K562 (cell line): ENCODE results near the gene BMPER. TPM values are rescaled to one million over a fixed set of nuclear protein-coding genes. Genes with fewer than 3 reads are reported as not detected.

Experiments
- ATAC-seq: fragments of 200-7000 bp; cut with Tn5 transposase; 3 replicates; pipeline ENCODE4 v1.9.1; 2020; ENCODE audit warnings: moderate library complexity
- BruUV-seq: library from RNA; stranded (reverse); fragments of 400-500 nt; replicated peaks from 2 replicates; lab custom pipeline; 2021; lab: Mats Ljungman, UMichigan
- CTCF ChIA-PET: fragments of 300-600 bp; formaldehyde crosslinking; extraction: SDS; loops from one replicate; lab custom pipeline; 2021; ENCODE audit warnings: low intra/inter-chr PET ratio; lab: Yijun Ruan, JAX
- POLR2A ChIA-PET: fragments of 300-600, 350-650 bp; sonication (Branson Sonifier 250); formaldehyde crosslinking; extraction: SDS; loops from one replicate; lab custom pipeline; 2021; ENCODE audit warnings: antibody characterized with exemption, inconsistent platforms; lab: Yijun Ruan, JAX
- DNase-seq, 4 experiments: peaks; one replicate each; pipeline versions ENCODE4 v3.0.0 to v3.0.0-alpha.2; 2011 to 2018; ENCODE audit warnings: low spot score in 3 of 4, mixed read lengths in 3 of 4; ENCODE audit errors: extremely low read depth in 1 of 4
- FAIRE-seq: peaks from 2 replicates; lab custom pipeline; 2011; peaks lifted over from hg19 to GRCh38; lab: Jason Lieb, UNC
- H2AFZ ChIP-seq: 2 replicates; pipeline ENCODE4 v1.6.0; 2011; ENCODE audit warnings: low read depth, low read length, control low read depth, inconsistent platforms
- H3K27ac ChIP-seq: fragments of 200-600 bp; 3 replicates; pipeline ENCODE4 v1.8.0; 2011; ENCODE audit warnings: low read depth, mild to moderate bottlenecking, control low read depth, inconsistent platforms, low read length, moderate library complexity, mixed read lengths; ENCODE audit errors: extremely low read depth
- H3K27me3 ChIP-seq, 2 experiments: fragments of 300-600 bp in 1 of 2; 2 replicates in 1 of 2; 3 replicates in 1 of 2; pipeline versions ENCODE4 v1.6.0 to v1.8.0; 2011; ENCODE audit warnings: inconsistent platforms in 2 of 2, low read length in 2 of 2, mild to moderate bottlenecking in 1 of 2, mixed read lengths in 1 of 2, moderate library complexity in 1 of 2; ENCODE audit not compliant: control insufficient read depth in 2 of 2, insufficient read depth in 2 of 2
- H3K36me3 ChIP-seq: fragments of 300-600 bp; 3 replicates; pipeline ENCODE4 v1.8.0; 2011; ENCODE audit warnings: mild to moderate bottlenecking, low read length, inconsistent platforms; ENCODE audit not compliant: control insufficient read depth, insufficient read depth
- H3K4me1 ChIP-seq, 2 experiments: fragments of 200-600 bp in 1 of 2; replicated peaks in 1 of 2; 2 replicates in 1 of 2; 3 replicates in 1 of 2; pipeline versions ENCODE4 v1.5.1 to v1.8.0; 2011; ENCODE audit warnings: inconsistent platforms in 2 of 2, low read length in 2 of 2, mild to moderate bottlenecking in 1 of 2, mixed read lengths in 1 of 2, moderate library complexity in 1 of 2; ENCODE audit not compliant: control insufficient read depth in 2 of 2, insufficient read depth in 2 of 2
- H3K4me2 ChIP-seq: 2 replicates; pipeline ENCODE4 v1.6.1; 2011; ENCODE audit warnings: low read length, control low read depth, inconsistent platforms, mixed read lengths; ENCODE audit not compliant: insufficient read depth
- H3K4me3 ChIP-seq: fragments of 200-600 bp; sonication (generic), shearing (Covaris generic); 2 replicates; pipeline ENCODE4 v1.5.1; 2016; ENCODE audit warnings: control low read depth, inconsistent platforms
- H3K79me2 ChIP-seq: fragments of 200-600 bp; 3 replicates; pipeline ENCODE4 v1.8.0; 2011; ENCODE audit warnings: low read length, inconsistent platforms; ENCODE audit not compliant: control insufficient read depth, insufficient read depth
- H3K9ac ChIP-seq, 2 experiments: 2 replicates each; pipeline versions ENCODE4 v1.6.0 to v1.6.1; 2011; ENCODE audit warnings: low read depth in 2 of 2, low read length in 2 of 2, control low read depth in 1 of 2, inconsistent platforms in 1 of 2, mild to moderate bottlenecking in 1 of 2, mixed read lengths in 1 of 2; ENCODE audit not compliant: insufficient read depth in 1 of 2
- H3K9me1 ChIP-seq: one replicate; pipeline ENCODE4 v1.6.0; 2011; ENCODE audit warnings: inconsistent platforms, mild to moderate bottlenecking, low read length, moderate library complexity; ENCODE audit not compliant: control insufficient read depth, insufficient read depth
- H3K9me3 ChIP-seq: replicated peaks from 2 replicates; pipeline ENCODE4 v1.5.1; 2011; ENCODE audit warnings: low read depth, low read length, inconsistent platforms; ENCODE audit not compliant: control insufficient read depth, insufficient read depth
- H4K20me1 ChIP-seq: replicated peaks from 2 replicates; pipeline ENCODE4 v1.6.1; 2011; ENCODE audit warnings: low read length, inconsistent platforms, mixed read lengths; ENCODE audit not compliant: control insufficient read depth, insufficient read depth
- CREB3 ChIP-seq: fragments of 450-650 bp; conservative IDR thresholded peaks from 2 replicates; pipeline ENCODE4 v1.6.1; 2016; ENCODE audit warnings: missing genetic modification characterization, low read depth, mild to moderate bottlenecking, missing compliant biosample characterization, moderate library complexity
- ETV5 ChIP-seq: sonication (generic); formaldehyde crosslinking; IDR thresholded peaks from 2 replicates; pipeline ENCODE4 v1.4.0; 2020; ENCODE audit warnings: low read depth, mild to moderate bottlenecking, missing genetic modification reagents
- NFE2L1 ChIP-seq: fragments of 450-650 bp; IDR thresholded peaks from 2 replicates; pipeline ENCODE4 v1.6.1; 2016; ENCODE audit warnings: missing genetic modification characterization, low read depth, mild to moderate bottlenecking, missing compliant biosample characterization, moderate library complexity, borderline replicate concordance
- RFX7 ChIP-seq: fragments of 250-450 bp; sonication (Bioruptor Pico); IDR thresholded peaks from 2 replicates; pipeline ENCODE4 v1.5.1; 2021; ENCODE audit warnings: mild to moderate bottlenecking
- SMAD1 ChIP-seq: fragments of 150-350 bp; IDR thresholded peaks from 2 replicates; pipeline ENCODE4 v1.6.1; 2014; ENCODE audit warnings: low read length, low read depth; ENCODE audit not compliant: partially characterized antibody
- SMARCA5 ChIP-seq: fragments of 450-650 bp; IDR thresholded peaks from 2 replicates; pipeline ENCODE4 v1.6.1; 2016
- TARDBP ChIP-seq: fragments of 450-650 bp; IDR thresholded peaks from 2 replicates; pipeline ENCODE4 v1.6.1; 2016
- TGIF2 ChIP-seq: sonication (generic); formaldehyde crosslinking; IDR thresholded peaks from 2 replicates; pipeline ENCODE4 v1.8.1; 2022; ENCODE audit warnings: mild to moderate bottlenecking, missing genetic modification reagents, moderate library complexity
- ZBTB2 ChIP-seq: fragments of 450-650 bp; IDR thresholded peaks from 2 replicates; pipeline ENCODE4 v1.6.1; 2016; ENCODE audit warnings: antibody characterized with exemption
- ZKSCAN8 ChIP-seq: fragments of 200-800 bp; sonication (Bioruptor generic); IDR thresholded peaks from 2 replicates; pipeline ENCODE4 v1.6.1; 2016; ENCODE audit warnings: missing genetic modification characterization, missing compliant biosample characterization
- ZNF263 ChIP-seq: sonication (generic); formaldehyde crosslinking; IDR thresholded peaks from 2 replicates; pipeline ENCODE4 v1.8.0; 2022; ENCODE audit warnings: mild to moderate bottlenecking, missing genetic modification reagents, borderline replicate concordance
- ZNF639 ChIP-seq, 2 experiments: fragments of 200-800 bp in 1 of 2; sonication (Bioruptor generic) in 1 of 2; sonication (generic) in 1 of 2; formaldehyde crosslinking in 1 of 2; IDR thresholded peaks in 1 of 2; conservative IDR thresholded peaks in 1 of 2; 2 replicates each; pipeline versions ENCODE4 v1.5.0 to v1.6.1; 2016 to 2020; ENCODE audit warnings: missing compliant biosample characterization in 1 of 2, missing genetic modification characterization in 1 of 2, missing genetic modification reagents in 1 of 2
- WGBS: fragments of 100-300 bp; shearing (Covaris generic); methylation state at CpG from one replicate; pipeline ENCODE4 v1.1.6; 2016; ENCODE audit warnings: low coverage, mixed read lengths; ENCODE audit not compliant: insufficient coverage; ENCODE audit errors: missing lambda C conversion rate; 5-methylcytosine and 5-hydroxymethylcytosine counted together
- in situ Hi-C: fragments of 300-500 bp; cut with MboI; formaldehyde crosslinking; loops from 4 replicates; pipeline ENCODE4 v1.15.0; 2018; ENCODE audit warnings: inconsistent platforms, mixed read lengths
- intact Hi-C: fragments of 100-400 bp; cut with micrococcal nuclease; formaldehyde crosslinking; loops from 2 replicates; pipeline ENCODE4 v1.14.2; 2022
- polyA plus RNA-seq, 8 experiments: library from polyadenylated mRNA; depleted of rRNA in 4 of 8; stranded (reverse) in 5 of 8; unstranded in 3 of 8; fragments of >200 nt; fragmentation: Nextera tagmentation in 2 of 8; fragmentation: Illumina TruSeq in 1 of 8; extraction: Ambion mirVana in 2 of 8; extraction: Trizol in 1 of 8; gene quantifications; 2 replicates each; pipeline versions ENCODE4 v1.2.1 to v1.2.3, GENCODE V29; 2011 to 2014; ENCODE audit warnings: inconsistent platforms in 1 of 8, missing spikeins in 1 of 8
- total RNA-seq, 7 experiments: library from RNA; depleted of rRNA in 6 of 7; stranded (reverse); fragments of >200 nt in 6 of 7; fragmentation: Illumina TruSeq in 2 of 7; extraction: Trizol in 2 of 7; gene quantifications; 2 replicates each; pipeline versions ENCODE4 v1.2.1 to v1.2.3, GENCODE V29; 2011 to 2021; ENCODE audit warnings: low replicate concordance in 1 of 7

Gene BMPER
- total and polyA plus RNA-seq, 9 of the 15 experiments (the other 6 are each of a cell fraction or from before 2014, with no cell fraction given): not detected

GRCh38 chr7:33893377-33893776 is 12.0 kb upstream of the BMPER start:
- CTCF ChIA-PET: no interaction called here
- Histone ChIP-seq H3K27ac (no peak overlapping the region), H2AFZ (no peak overlapping the region), H4K20me1 (no peaks in the 10 kb centered on the region), H3K9ac (no peak overlapping the region), H3K27me3 (no peaks in the 10 kb centered on the region), H3K4me3 (no peak overlapping the region), H3K79me2 (no peaks in the 10 kb centered on the region), H3K4me2 (no peak overlapping the region), H3K9me1 (no peaks in the 10 kb centered on the region), H3K4me1 (no peaks in the 10 kb centered on the region), H3K36me3 (no peaks in the 10 kb centered on the region), H3K9me3 (no peaks in the 10 kb centered on the region)
- POLR2A ChIA-PET: no interaction called here
- WGBS: 0% methylated on average over 4 of the region's 4 CpGs
- FAIRE-seq (no peak), DNase-seq (no peak), ATAC-seq (no peak)
- in situ Hi-C loops (no loop called here), intact Hi-C loops (loop anchor here (10.0 kb wide), 1 partner anchor 709 kb away; no protein-coding TSS in a partner anchor)
- TF ChIP-seq TARDBP: no peak
- no peak for TF ChIP-seq ZNF639 (CRISPR knock-in tag; conservative IDR thresholded peaks at IDR 0.05 in 1 of 2, IDR thresholded peaks at IDR 0.05 in 1 of 2)
- no peak for TF ChIP-seq CREB3 (tag)
- TF ChIP-seq ETV5 (CRISPR knock-in tag): no peak
- no peak for TF ChIP-seq TGIF2
- TF ChIP-seq ZBTB2: no peak
- no peak for TF ChIP-seq NFE2L1
- no peak for TF ChIP-seq SMARCA5
- no peak for TF ChIP-seq SMAD1
- no peak for TF ChIP-seq ZKSCAN8 (CRISPR knock-in tag)
- TF ChIP-seq ZNF263 (CRISPR knock-in tag): no peak
- TF ChIP-seq RFX7 (CRISPR knock-in tag): no peak
- no TSS peak for BruUV-seq
